ENCODE measurements around the gene CENPM.

The CENPM gene

GRCh38 chr22:41908411-41909309 lies 38.3 kb downstream of the CENPM start:
- H4K20me1 ChIP-seq (ENCODE audit: insufficient read depth, low read length, poor library complexity, severe bottlenecking): no peaks in the 10 kb centered on the region
- no peaks in the 10 kb centered on the region for H3K27me3 ChIP-seq (ENCODE audit: insufficient read depth, low read length, poor library complexity, severe bottlenecking)
- no peaks in the 10 kb centered on the region for H3K9me2 ChIP-seq (replicated peaks; ENCODE audit: low read depth, low read length)
- no peaks in the 10 kb centered on the region for H3F3A ChIP-seq (ENCODE audit: low read depth)
- peaks cover 19% of the 10 kb centered on the region for H3K4me1 ChIP-seq (ENCODE audit: insufficient read depth, low read length, poor library complexity, severe bottlenecking)
- H3K4me2 ChIP-seq (ENCODE audit: low read depth, low read length, poor library complexity, severe bottlenecking): peak overlapping the region; percentile 21
- H3K4me3 ChIP-seq (ENCODE audit: low read length, poor library complexity, severe bottlenecking): no peak overlapping the region
- no peak overlapping the region for H2AFZ ChIP-seq (ENCODE audit: low read length)
- H3K79me2 ChIP-seq (ENCODE audit: insufficient read depth, low read length): no peaks in the 10 kb centered on the region
- H3K36me3 ChIP-seq (ENCODE audit: insufficient read depth, low read length): peaks cover 32% of the 10 kb centered on the region; the same call in 1 of the 2 replicates
- H3K9me3 ChIP-seq (ENCODE audit: insufficient read depth, low read depth, low read length): no peaks in the 10 kb centered on the region
- no peak for TF ChIP-seq EZH2phosphoT487 (IDR thresholded peaks at IDR 0.05; ENCODE audit: borderline replicate concordance)
- H3K9ac ChIP-seq (ENCODE audit: low read depth, low read length, poor library complexity, severe bottlenecking): no peak overlapping the region

GRCh38 chr22:41907436-41908401 lies 39.2 kb downstream of the CENPM start:
- no peaks in the 10 kb centered on the region for H4K20me1 ChIP-seq (ENCODE audit: insufficient read depth, low read length, poor library complexity, severe bottlenecking)

GRCh38 chr22:41906822-41907221 lies 40.1 kb downstream of the CENPM start:
- H3F3A ChIP-seq (ENCODE audit: low read depth): no peaks in the 10 kb centered on the region
- no peak overlapping the region for H3K4me2 ChIP-seq (ENCODE audit: low read depth, low read length, poor library complexity, severe bottlenecking)
- no peak overlapping the region for H2AFZ ChIP-seq (ENCODE audit: low read length)
- no peaks in the 10 kb centered on the region for H3K9me3 ChIP-seq (ENCODE audit: insufficient read depth, low read depth, low read length)
- no peak overlapping the region for H3K4me3 ChIP-seq (ENCODE audit: low read length, poor library complexity, severe bottlenecking)
- H3K9me2 ChIP-seq (replicated peaks; ENCODE audit: low read depth, low read length): no peaks in the 10 kb centered on the region
- no peaks in the 10 kb centered on the region for H4K20me1 ChIP-seq (ENCODE audit: insufficient read depth, low read length, poor library complexity, severe bottlenecking)
- no peak for TF ChIP-seq CTCF (conservative IDR thresholded peaks at IDR 0.05; ENCODE audit: low read length)
- TF ChIP-seq EZH2phosphoT487 (IDR thresholded peaks at IDR 0.05; ENCODE audit: borderline replicate concordance): no peak
- H3K4me1 ChIP-seq (ENCODE audit: insufficient read depth, low read length, poor library complexity, severe bottlenecking): peaks cover 19% of the 10 kb centered on the region
- H3K9ac ChIP-seq (ENCODE audit: low read depth, low read length, poor library complexity, severe bottlenecking): no peak overlapping the region
- no peaks in the 10 kb centered on the region for H3K27me3 ChIP-seq (ENCODE audit: insufficient read depth, low read length, poor library complexity, severe bottlenecking)
- H3K36me3 ChIP-seq (ENCODE audit: insufficient read depth, low read length): peaks cover 50% of the 10 kb centered on the region
- no peaks in the 10 kb centered on the region for H3K79me2 ChIP-seq (ENCODE audit: insufficient read depth, low read length)

More at GRCh38 chr22:41907436-41908401, 39.2 kb downstream of the CENPM start:
- Histone ChIP-seq H3K4me1 (ENCODE audit: insufficient read depth, low read length, poor library complexity, severe bottlenecking) (peaks cover 19% of the 10 kb centered on the region), H3K9ac (ENCODE audit: low read depth, low read length, poor library complexity, severe bottlenecking) (no peak overlapping the region), H3K4me2 (ENCODE audit: low read depth, low read length, poor library complexity, severe bottlenecking) (peak overlapping the region; percentile 21), H3K9me3 (ENCODE audit: insufficient read depth, low read depth, low read length) (no peaks in the 10 kb centered on the region), H3K9me2 (replicated peaks; ENCODE audit: low read depth, low read length) (no peaks in the 10 kb centered on the region), H3F3A (ENCODE audit: low read depth) (no peaks in the 10 kb centered on the region), H3K36me3 (ENCODE audit: insufficient read depth, low read length) (peaks cover 41% of the 10 kb centered on the region), H3K79me2 (ENCODE audit: insufficient read depth, low read length) (no peaks in the 10 kb centered on the region), H2AFZ (ENCODE audit: low read length) (no peak overlapping the region), H3K4me3 (ENCODE audit: low read length, poor library complexity, severe bottlenecking) (no peak overlapping the region), H3K27me3 (ENCODE audit: insufficient read depth, low read length, poor library complexity, severe bottlenecking) (no peaks in the 10 kb centered on the region)
- TF ChIP-seq CTCF (conservative IDR thresholded peaks at IDR 0.05; ENCODE audit: low read length) (no peak), EZH2phosphoT487 (IDR thresholded peaks at IDR 0.05; ENCODE audit: borderline replicate concordance) (no peak)
